SK-N-DZ (cell line): ENCODE results near the gene UBE2K.
"Not testable (repeated sequence)": the region's sequence is repeated elsewhere in the genome, so short reads cannot be mapped to it uniquely, and the experiment has no call there.

ENCODE experiments used
- DNase-seq: peaks from one replicate; pipeline ENCODE4 v3.0.0-alpha.2; 2015; ENCODE audit warnings: low spot score

The UBE2K gene

DNA sequence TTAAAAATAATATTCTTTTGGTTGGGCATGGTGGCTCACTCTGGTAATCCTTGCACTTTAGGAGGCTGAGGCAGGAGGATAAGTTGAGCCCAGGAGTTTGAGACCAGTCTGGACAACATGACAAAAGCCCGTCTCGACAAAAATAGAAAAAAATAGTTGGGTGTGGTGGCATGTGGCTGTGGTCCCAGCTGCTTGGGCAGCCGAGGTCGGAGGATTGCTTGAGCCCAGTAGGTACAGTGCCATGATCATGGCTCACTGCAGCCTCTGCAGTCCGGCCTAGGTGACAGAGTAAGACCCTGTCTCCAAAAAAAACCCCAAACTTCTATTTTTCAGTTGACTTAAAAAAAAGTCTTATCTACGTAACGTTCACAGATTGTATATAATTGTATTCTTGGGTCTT lies 23.9 kb downstream of the UBE2K start:
- no peak for DNase-seq

DNA sequence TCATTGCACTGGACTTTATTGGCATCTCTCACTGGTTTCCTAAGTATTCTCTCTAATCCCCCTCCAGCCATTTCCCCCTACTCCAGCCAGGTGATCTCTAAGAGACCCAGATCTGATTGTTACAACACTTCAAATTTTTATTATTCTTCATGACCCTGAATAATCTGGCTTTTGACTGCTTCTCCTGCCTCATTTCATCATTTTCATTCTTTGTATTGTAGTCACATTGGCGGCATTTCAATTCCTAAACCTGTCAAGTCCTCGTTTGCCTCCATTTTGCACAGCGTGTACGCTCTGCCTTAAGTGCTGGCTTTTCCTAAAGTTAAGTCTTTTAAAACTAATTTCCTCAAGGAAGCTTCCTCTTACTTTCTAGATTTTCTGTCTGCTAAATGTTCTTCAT lies 31.6 kb downstream of the UBE2K start:
- DNase-seq, result no peak

DNA sequence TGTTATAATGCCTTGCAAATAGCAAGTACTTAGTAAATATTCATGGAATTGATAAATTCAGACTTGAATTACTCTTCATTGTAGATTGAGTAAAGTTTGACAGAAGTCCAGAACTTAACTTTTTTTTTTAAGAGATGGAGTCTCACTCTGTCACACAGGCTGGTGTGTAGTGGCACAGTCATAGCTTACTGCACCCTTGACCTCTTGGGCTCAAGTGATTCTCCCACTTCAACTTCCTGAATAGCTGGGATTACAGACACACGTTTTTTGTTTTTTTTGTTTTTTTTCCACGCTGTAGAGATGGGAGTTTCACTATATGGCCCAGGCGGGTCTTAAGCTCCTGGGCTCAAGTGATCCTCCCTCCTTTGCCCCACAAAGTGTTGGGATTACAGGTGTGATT lies 32.1 kb downstream of the UBE2K start:
- DNase-seq, result no peak

DNA sequence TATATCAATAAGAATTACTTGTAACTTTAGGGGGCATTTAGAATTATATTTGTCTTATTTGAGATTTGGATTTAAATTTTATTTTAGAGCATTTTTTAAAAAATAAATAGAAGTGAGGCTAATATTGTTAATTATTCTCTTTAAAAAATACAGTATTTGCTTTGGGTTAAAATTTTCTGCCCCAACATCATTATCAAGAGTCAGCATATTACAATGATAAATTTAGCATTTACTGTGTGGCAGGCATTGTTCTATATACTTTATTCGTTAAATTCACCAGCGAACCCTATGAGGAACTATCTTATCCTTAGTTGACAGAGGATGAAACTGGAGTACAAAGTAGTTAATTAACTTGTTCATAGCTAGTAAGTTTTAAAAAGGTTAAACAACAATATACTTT lies 34.0 kb downstream of the UBE2K start:
- DNase-seq, result no peak

DNA sequence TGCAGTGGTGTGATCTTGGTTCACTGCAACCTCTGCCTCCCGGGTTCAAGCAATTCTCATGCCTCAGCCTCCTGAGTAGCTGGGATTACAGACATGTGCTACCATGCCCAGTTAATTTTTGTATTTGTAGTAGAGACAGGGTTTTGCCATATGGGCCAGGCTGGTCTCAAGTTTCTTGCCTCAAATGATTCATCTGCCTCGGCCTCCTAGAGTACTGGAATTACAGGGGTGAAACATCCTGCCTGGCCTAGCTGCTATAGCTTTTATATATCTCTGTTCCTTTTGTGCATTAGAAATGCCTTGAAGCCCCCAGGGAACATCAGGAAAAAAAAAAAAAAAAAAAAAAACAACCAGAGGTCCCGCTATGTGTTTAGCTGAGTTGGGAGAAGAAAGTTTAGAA lies 34.8 kb downstream of the UBE2K start:
- DNase-seq, result no peak

DNA sequence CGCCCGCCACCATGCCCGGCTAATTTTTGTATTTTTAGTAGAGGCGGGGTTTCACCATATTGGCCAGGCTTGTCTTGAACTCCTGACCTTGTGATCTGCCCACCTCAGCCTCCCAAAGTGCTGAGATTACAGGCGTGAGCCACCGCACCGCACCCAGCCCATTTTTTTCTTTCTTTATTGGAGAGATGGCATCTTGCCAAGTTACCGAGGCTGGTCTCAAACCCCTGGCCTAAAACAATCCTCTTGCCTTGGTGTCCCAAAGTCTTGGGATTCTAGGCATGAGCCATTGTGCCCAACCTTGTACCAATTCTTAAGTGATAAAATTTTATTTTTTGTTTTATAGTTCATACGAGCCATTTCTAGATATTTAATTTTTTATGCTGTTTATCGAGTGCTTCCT lies 41.7 kb downstream of the UBE2K start:
- DNase-seq, result not testable (repeated sequence)

DNA sequence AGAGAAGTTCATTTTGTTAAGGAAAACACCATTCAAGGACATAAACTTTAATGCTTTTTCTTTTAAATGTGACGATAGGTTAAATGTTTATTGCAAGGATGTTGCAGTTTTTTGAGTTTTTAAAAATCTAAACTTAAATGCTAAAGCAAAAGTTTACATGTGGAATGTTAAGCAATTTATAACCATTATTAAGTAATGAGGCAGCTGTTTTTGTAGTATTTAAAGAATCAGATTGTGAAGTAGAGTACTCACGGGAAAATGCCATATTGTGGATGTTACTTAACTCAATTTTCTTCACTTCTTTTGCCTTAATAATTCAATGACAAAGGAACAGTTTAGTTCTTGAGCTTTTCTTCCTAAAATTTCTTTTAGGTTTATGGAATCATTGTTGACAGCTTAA lies 43.5 kb downstream of the UBE2K start:
- DNase-seq, result no peak

DNA sequence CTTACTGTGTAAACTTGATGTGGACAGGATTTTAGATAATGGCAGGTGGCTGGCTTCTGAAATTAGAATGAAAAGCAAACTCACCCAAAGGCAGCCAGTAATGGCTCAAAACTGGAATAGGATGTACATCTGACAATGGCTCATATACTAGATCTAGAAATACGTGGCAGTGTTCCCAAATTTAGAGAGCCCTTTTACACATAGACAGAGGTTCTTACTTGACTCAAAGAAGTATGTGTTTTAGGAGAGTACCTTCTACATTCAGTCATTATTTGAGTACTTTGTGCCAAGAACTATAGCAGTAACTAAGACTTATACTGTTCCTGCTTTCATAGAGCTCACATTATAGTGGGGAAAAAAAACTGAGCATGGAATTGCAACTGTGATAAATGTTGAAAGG lies 48.0 kb downstream of the UBE2K start:
- DNase-seq, result no peak

DNA sequence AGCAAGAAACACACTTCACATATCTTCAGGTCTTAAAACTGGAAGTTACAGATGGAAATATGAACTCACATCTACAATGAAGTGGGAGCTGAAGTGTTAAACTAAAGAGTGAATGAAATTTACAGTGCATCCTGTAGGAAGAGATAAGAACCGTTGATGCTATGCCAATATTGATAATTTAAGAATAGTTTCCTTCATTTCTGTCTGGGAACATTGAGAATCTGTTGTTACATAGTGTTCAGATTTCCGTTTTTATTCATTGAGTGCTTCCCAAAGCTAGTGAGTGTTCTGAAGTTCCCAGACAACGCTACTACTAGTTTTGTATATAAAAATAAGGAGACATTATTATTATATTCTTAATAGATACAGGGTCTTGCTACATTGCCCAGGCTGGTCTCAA lies 52.3 kb downstream of the UBE2K start:
- DNase-seq, result no peak

DNA sequence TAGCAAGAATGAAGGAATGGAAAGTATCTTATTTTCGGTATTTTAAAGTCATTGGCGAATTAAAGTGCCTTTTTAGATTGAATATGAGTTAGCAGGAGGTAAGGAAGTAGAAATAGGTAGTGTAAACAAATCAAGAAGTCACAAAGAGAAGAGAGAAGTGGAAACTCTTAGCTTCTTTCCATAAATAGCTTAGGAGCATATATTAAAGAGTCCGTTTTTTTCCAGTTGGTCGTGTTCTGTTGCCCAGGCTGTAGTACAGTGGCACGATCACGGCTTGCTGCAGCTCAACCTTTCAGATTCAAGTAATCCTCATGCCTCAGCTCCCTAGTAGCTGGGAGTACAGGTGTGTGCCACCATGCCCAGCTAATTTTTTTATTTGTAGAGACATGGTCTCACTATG lies 56.4 kb downstream of the UBE2K start:
- no peak for DNase-seq

DNA sequence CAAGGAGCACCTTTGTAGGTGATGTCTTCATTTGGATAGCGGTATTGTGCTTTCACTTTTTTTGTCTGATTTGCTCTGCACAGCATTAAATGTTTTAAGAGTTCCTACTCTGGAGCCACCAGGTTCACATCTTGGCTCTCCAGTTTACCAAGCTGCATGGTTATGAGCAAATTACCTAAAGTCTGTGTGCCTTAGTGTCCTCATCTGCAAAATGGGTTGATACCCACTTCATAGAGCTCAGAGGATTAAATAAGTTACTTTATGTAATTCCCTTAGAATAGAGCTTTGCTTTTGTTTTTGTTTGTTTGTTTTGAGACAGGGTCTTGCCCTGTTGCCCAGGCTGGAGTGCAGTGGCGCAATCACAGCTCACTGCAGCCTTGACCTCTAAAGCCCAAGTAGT lies 58.2 kb downstream of the UBE2K start:
- no peak for DNase-seq

DNA sequence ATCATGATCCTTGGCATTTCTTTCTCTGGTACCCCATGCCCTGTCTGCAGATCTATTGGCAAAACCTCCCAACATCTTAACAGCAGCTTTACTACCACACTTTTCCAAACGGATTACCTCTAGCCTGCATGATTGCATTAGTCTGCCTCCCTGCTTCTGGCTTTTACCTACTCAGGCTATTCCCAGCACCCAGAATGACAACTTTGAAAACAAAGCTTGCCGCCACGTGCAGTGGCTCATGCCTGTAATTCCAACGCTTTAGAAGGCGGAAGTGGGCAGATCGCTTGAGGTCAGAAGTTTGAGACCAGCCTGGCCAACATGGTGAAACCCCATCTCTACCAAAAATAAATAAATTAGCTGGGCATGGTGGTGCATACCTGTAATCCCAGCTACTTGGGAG lies 60.2 kb downstream of the UBE2K start:
- no peak for DNase-seq

DNA sequence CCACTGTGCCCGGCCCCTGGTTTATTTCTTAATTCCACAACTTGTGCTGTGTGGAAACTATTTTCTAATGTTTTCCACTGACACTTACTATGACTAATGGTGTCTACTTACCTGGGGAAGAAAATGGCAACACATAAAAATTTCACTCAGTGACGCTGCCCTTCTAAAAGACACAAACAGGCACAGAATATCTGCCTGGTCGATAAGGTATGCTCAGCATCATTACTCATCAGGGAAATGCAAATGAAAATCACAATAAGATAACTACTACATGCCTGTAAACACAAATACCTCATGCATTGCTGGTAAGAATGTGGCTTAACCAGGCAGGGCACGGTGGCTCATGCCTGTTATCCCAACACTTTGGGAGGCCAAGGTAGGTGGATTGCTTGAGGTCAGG lies 61.6 kb downstream of the UBE2K start:
- no peak for DNase-seq

DNA sequence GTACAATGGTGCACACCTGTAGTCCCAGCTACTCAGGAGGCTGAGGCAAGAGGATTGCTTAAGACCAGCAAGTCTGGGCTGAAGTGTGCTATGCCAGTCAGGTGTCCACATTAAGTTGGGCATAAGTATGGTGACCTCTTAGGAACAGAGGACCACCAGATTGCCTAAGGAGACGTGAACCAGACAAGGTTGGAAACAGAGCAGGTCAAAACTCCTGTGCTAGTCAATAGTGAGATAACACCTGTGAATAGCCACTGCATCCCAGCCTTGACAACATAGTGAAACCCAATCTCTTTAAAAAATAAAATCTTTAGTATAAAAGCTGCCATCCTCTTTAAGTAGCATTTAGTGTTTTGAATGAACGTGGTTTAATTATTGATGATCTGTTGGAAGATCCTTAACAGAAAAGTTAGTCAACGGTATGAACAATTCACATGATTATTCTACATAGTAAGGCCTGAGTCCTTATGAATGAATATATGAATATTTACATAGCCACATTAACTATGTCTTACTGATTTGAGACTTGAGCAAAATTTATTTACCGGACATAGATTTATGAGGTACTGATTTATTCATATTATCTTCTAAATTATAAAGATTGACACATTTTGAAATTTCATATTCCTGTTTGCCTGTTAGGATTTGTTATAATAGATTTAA lies 63.2 kb downstream of the UBE2K start:
- no peak for DNase-seq

DNA sequence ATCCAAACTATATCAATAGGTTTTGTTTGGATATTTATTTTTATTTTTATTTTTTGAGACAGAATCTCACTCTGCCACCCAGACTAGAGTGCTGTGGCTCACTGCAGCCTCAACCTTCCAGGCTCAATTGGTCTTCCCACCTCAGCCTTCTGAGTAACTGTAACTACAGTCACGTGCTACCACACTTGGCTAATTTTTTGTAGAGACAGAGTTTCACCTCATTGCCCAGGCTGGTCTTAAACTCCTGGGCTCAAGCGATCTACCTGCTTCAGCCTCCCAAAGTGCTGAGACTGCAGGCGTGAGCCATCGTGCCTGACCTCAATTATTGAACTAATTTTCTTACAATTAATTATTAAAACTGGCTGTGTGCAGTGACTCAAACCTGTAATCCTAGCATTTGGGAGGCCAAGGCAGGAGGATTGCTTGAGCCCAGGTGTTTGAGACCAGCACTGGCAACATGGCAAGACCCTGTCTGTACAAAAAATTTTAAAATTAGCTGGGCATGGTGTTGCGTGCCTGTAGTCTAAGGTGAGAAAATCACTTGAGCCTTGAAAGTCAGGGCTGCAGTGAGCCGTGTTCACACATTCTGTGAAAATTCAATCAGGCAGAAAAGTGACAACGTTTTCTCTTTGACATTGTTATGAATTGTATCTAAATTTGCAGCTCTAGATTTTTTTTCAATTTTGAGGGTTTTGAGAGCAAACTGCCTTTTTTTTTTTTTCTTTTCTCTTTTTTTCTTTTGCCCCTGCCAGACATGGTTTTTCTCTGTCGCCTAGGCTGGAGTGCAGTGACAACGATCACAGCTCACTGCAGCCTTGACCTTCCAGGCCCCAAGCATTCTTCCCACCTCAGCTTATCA lies 66.0 kb downstream of the UBE2K start:
- DNase-seq, result no peak

DNA sequence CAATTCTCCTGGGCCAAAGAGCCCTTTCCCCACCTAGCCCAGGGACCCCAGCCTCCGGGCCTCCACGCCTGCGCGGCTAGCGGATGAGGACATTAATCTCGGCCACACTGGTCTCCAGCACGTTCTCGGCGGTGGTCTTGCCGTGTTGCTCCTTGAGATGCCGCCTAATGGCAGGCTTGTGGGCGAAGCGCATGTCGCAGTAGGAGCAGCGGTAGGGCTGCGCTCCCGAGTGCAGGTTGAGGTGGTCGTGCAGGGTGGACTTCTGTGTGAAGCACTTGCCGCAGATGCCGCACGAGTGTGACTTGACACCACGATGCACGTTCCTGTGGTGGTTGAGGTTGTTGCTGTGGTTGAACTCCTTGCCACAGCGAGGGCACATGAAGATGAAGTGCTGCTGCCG lies 72.1 kb downstream of the UBE2K start:
- no peak for DNase-seq

DNA sequence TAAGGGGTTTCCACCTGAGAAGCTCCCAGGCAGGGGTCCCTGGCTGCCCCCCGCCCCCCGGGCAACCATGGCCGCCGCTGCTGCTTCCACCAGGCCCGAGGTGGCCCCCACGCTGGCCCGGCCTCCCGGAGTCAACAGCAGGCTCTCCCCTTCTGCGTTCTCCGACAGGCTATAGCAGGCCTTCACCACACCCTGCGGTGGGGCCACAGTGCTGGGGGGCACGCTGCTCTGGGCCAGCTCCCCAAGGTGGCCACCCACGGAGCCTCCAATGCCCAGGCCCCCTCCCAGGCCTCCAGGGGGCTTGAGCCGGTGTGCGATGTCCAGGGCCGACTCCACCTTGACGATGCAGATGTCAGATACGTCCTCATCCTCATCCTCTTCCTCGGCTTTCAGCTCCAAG lies 72.5 kb downstream of the UBE2K start:
- no peak for DNase-seq

DNA sequence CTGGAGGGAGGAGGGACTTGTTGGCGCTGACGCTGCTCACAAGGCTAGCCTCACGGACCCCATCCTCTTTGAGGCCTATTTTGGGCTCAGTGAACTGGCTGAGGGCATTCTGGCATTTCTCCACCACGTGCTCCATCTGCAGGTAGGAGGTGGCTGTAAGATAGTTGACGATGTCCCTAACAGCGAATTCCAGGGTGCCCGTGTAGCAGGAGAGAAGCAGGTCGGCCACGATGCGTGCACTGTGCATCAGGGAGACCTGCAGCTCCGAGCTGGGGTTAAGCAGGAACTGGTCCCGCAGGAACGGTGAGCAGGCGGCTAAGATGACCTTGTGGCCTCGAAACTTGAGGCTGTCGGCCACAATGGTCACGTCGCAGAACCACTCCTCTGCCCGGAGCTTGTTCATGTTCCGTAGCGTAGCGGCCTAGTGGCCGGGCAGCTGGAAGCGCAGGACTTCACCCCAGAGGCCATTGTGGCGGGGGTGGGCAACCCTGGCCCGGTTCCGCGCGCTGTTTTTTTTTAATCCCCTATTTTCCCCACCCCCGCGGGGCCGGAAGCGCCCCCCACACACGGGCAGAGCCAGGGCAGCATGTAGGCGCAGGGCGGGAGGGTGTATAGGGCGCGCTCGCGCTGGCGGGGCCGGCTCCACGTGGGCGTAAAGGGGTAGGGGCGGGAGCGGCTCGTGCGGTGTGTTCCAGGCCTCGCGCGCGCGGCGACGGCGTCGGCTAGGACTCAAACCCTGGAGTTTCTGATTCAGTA lies 73.2 kb downstream of the UBE2K start:
- DNase-seq, result no peak

DNA sequence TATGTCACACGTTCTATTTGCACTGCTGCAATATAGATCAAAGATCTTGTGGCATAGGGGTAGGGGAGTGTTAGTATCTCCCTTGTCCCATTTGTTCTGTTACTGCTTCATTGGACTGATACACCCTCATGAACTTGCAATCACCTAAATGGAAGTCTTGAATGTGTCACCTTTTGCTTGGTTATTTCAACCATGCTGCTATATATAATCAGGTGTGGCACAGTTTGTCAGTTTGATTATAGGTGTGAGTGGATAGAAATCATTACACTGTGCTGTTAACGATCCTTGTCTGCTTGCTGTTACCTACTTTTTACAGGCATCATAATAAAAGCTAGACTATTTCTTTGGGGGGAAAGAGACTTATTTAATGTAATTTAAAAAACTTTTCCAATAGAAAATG lies 84.1 kb downstream of the UBE2K start:
- DNase-seq, result not testable (repeated sequence)

DNA sequence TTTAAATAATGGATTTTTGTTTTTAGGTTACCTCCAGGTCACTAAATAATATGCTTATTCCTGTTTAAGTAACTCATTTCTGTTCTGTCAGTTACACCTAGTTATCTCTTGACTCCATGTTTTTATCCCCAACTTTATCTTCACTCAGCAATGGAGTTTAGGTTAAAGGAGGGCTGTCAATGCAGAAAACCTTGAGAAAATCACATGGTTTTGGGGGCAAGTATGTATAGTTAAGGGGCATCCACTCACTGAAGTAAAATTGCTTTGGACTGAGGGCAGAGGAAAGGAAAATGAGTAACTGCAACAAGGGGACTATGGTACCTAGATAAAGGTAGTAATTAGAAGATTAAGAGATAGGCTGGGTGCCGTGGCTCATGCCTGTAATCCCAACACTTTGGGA lies 87.1 kb downstream of the UBE2K start:
- DNase-seq, result no peak

DNA sequence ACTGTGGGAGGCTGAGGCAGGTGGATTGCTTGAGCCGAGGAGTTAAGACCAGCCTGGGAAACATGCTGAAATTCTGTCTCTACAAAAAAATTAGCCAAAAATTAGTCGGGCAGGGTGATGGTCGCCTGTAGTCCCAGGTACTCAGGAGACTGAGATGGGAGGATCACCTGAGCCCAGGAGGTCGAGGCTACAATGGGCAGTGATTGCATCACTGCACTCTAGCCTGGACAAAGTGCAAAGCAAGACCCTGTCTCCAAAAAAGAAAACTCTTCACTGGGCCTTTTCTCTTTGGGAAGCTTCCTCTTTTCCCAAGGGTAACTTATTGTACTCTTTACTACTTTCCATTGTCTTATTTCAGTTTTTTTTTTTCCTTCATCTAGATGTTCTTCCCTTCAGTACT lies 88.9 kb downstream of the UBE2K start:
- DNase-seq, result no peak

DNA sequence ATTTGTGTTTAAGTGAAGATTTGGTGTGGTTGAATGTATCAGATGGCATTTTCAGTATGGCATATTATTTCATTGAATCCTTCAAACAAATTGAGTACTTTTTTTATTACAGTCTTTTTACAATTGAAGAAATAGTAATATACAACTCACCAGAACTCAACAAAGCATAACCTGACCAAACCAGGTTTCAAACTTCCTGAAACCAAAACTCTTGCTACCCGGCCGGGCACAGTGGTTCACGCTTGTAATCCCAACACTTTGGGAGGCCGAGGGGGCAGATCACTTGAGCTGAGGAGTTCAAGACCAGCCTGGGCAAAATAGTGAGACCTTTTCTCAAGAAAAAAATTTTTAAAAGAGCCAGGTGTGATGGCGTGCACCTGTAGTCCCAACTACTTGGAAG lies 94.2 kb downstream of the UBE2K start:
- DNase-seq, result no peak

DNA sequence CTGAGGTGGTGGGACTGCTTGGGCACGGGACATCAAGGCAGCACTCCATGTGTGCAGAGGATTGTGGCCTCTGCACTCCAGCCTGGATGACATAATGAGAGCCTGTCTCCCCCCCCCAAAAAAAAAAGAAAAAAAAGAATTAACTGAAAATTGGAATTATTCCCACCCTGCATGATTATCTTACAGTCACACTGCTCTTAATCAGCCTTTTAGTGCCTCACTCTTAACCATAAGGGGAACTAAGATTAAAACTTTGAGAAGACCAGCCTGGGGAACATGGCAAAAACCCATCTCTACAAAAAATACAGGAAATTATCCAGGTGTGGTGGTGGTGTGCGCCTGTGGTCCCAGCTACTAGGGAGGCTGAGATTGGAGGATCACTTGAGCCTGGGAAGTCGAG lies 94.6 kb downstream of the UBE2K start:
- no peak for DNase-seq
